ES-I3 (cell line): ENCODE data around the gene PPP1CA.
"Not testable (repeated sequence)": the region's sequence is repeated elsewhere in the genome, so short reads cannot be mapped to it uniquely, and the experiment has no call there.

Experiments
- H3K36me3 ChIP-seq: 2 replicates; pipeline ENCODE4 v1.6.1; 2013; ENCODE audit warnings: mild to moderate bottlenecking, low read length, control low read depth, moderate library complexity; ENCODE audit not compliant: insufficient read depth
- H3K4me1 ChIP-seq: 2 replicates; pipeline ENCODE4 v1.6.1; 2013; ENCODE audit warnings: mild to moderate bottlenecking, control low read depth, low read length; ENCODE audit not compliant: insufficient read depth
- H3K9ac ChIP-seq: 2 replicates; pipeline ENCODE4 v1.6.1; 2013; ENCODE audit warnings: low read depth, mild to moderate bottlenecking, low read length, moderate library complexity
- H3K9me3 ChIP-seq: 2 replicates; pipeline ENCODE4 v1.6.1; 2013; ENCODE audit warnings: mild to moderate bottlenecking, low read length, moderate library complexity; ENCODE audit not compliant: control insufficient read depth, insufficient read depth

PPP1CA gene

GRCh38 chr11:67428052-67429001 is 26.7 kb upstream of the PPP1CA start, which contains the start of gene RPS6KB2:
RPS6KB2 (plus strand) TSS chr11:67428494; CDS start chr11:67428546, 52 bp downstream.
- H3K9ac ChIP-seq, result peak within 1 kb of the TSS; percentile 81
- no peaks in the 10 kb centered on the region; the same call in 1 of the 2 replicates for H3K4me1 ChIP-seq
- H3K36me3 ChIP-seq, result peaks cover 2% of the 10 kb centered on the region; the same call in 1 of the 2 replicates
- H3K9me3 ChIP-seq, result no peaks in the 10 kb centered on the region

GRCh38 chr11:67427364-67427859 is 25.8 kb upstream of the PPP1CA start:
- H3K9me3 ChIP-seq, H3K36me3 ChIP-seq, H3K4me1 ChIP-seq: not testable (repeated sequence)
- peak overlapping the region; percentile 81 for H3K9ac ChIP-seq

- Histone ChIP-seq H3K4me1 (peaks cover 6% of the 10 kb centered on the region; the same call in 1 of the 2 replicates), H3K9me3 (no peaks in the 10 kb centered on the region), H3K9ac (no peak overlapping the region), H3K36me3 (no peaks in the 10 kb centered on the region)
These were observed 22.4 kb upstream of the PPP1CA start for GRCh38 chr11:67423891-67424613.

GRCh38 chr11:67423466-67423865 is 21.8 kb upstream of the PPP1CA start:
- Histone ChIP-seq H3K9ac (no peak overlapping the region), H3K9me3 (no peaks in the 10 kb centered on the region), H3K36me3 (no peaks in the 10 kb centered on the region), H3K4me1 (peaks cover 6% of the 10 kb centered on the region; the same call in 1 of the 2 replicates)

- H3K4me1 ChIP-seq, result peaks cover 6% of the 10 kb centered on the region; the same call in 1 of the 2 replicates
- H3K9ac ChIP-seq, result no peak overlapping the region
- H3K9me3 ChIP-seq, result no peaks in the 10 kb centered on the region
- no peaks in the 10 kb centered on the region for H3K36me3 ChIP-seq
These were observed 21.2 kb upstream of the PPP1CA start for GRCh38 chr11:67422891-67423290.

- Histone ChIP-seq H3K9ac (peak overlapping the region; percentile 34; the same call in 1 of the 2 replicates), H3K36me3 (no peaks in the 10 kb centered on the region), H3K9me3 (no peaks in the 10 kb centered on the region), H3K4me1 (peaks cover 6% of the 10 kb centered on the region; the same call in 1 of the 2 replicates)
These were observed 19.9 kb upstream of the PPP1CA start for GRCh38 chr11:67421430-67422031.

GRCh38 chr11:67420646-67421429 is 19.2 kb upstream of the PPP1CA start:
- H3K9ac ChIP-seq, result peak overlapping the region; percentile 58
- H3K9me3 ChIP-seq, result no peaks in the 10 kb centered on the region
- peaks cover 11% of the 10 kb centered on the region; the same call in 1 of the 2 replicates for H3K4me1 ChIP-seq
- H3K36me3 ChIP-seq, result no peaks in the 10 kb centered on the region

GRCh38 chr11:67420147-67420645 is 18.5 kb upstream of the PPP1CA start:
- H3K9ac ChIP-seq, result peak overlapping the region; percentile 58
- no peaks in the 10 kb centered on the region for H3K36me3 ChIP-seq
- peaks cover 11% of the 10 kb centered on the region; the same call in 1 of the 2 replicates for H3K4me1 ChIP-seq
- no peaks in the 10 kb centered on the region for H3K9me3 ChIP-seq

- Histone ChIP-seq H3K36me3 (no peaks in the 10 kb centered on the region), H3K9ac (no peak overlapping the region), H3K4me1 (peaks cover 11% of the 10 kb centered on the region; the same call in 1 of the 2 replicates), H3K9me3 (no peaks in the 10 kb centered on the region)
These were observed 17.8 kb upstream of the PPP1CA start for GRCh38 chr11:67419325-67420049.

GRCh38 chr11:67418476-67419281 is 17.0 kb upstream of the PPP1CA start:
- Histone ChIP-seq H3K9me3 (no peaks in the 10 kb centered on the region), H3K4me1 (peaks cover 11% of the 10 kb centered on the region; the same call in 1 of the 2 replicates), H3K9ac (no peak overlapping the region)

GRCh38 chr11:67417425-67417824 is 15.8 kb upstream of the PPP1CA start:
- no peak overlapping the region for H3K9ac ChIP-seq
- peaks cover 8% of the 10 kb centered on the region; the same call in 1 of the 2 replicates for H3K4me1 ChIP-seq
- H3K36me3 ChIP-seq, result no peaks in the 10 kb centered on the region
- no peaks in the 10 kb centered on the region for H3K9me3 ChIP-seq

More at GRCh38 chr11:67418476-67419281, 17.0 kb upstream of the PPP1CA start:
- no peaks in the 10 kb centered on the region for H3K36me3 ChIP-seq
